NCI-H446 treated with DMSO at 0.1 percent for 48 hours (cell line): ENCODE measurements around the gene SMYD3.

Experiments
- DNase-seq: peaks from one replicate; lab custom pipeline; 2025; lab: John Stamatoyannopoulos, UW

Gene SMYD3

GRCh38 chr1:246069581-246069980 lies 437.5 kb downstream of the SMYD3 start:
- no peak for DNase-seq

- no peak for DNase-seq
These were observed 438.2 kb downstream of the SMYD3 start for GRCh38 chr1:246068619-246069509.

GRCh38 chr1:246068217-246068512 lies 438.9 kb downstream of the SMYD3 start:
- DNase-seq: no peak

- DNase-seq: no peak
These were observed 439.5 kb downstream of the SMYD3 start for GRCh38 chr1:246067432-246068216.

- DNase-seq: no peak
These were observed 440.5 kb downstream of the SMYD3 start for GRCh38 chr1:246066573-246066972.

GRCh38 chr1:246065592-246065991 lies 441.5 kb downstream of the SMYD3 start:
- no peak for DNase-seq

GRCh38 chr1:246064891-246065290 lies 442.2 kb downstream of the SMYD3 start:
- no peak for DNase-seq

- no peak for DNase-seq
These were observed 444.0 kb downstream of the SMYD3 start for GRCh38 chr1:246063013-246063616.

GRCh38 chr1:246058466-246058865 lies 448.6 kb downstream of the SMYD3 start:
- no peak for DNase-seq

GRCh38 chr1:246052603-246053002 lies 454.5 kb downstream of the SMYD3 start:
- DNase-seq: no peak

GRCh38 chr1:246051909-246052518 lies 455.1 kb downstream of the SMYD3 start:
- DNase-seq: no peak

- DNase-seq: no peak
These were observed 458.4 kb downstream of the SMYD3 start for GRCh38 chr1:246048693-246049092.

- no peak for DNase-seq
These were observed 463.5 kb downstream of the SMYD3 start for GRCh38 chr1:246043556-246043955.

- no peak for DNase-seq
These were observed 465.7 kb downstream of the SMYD3 start for GRCh38 chr1:246041360-246041759.

GRCh38 chr1:246040200-246040890 lies 466.7 kb downstream of the SMYD3 start:
- no peak for DNase-seq

- DNase-seq: no peak
These were observed 467.5 kb downstream of the SMYD3 start for GRCh38 chr1:246039584-246039983.

- no peak for DNase-seq
These were observed 469.2 kb downstream of the SMYD3 start for GRCh38 chr1:246037832-246038231.

- DNase-seq: no peak
These were observed 470.9 kb downstream of the SMYD3 start for GRCh38 chr1:246036175-246036574.

- DNase-seq: no peak
These were observed 472.0 kb downstream of the SMYD3 start for GRCh38 chr1:246035060-246035541.

- DNase-seq: no peak
These were observed 472.4 kb downstream of the SMYD3 start for GRCh38 chr1:246034630-246035029.

GRCh38 chr1:246032984-246033383 lies 474.1 kb downstream of the SMYD3 start:
- no peak for DNase-seq
